Left renal cortex interstitium (tissue), 4 donors: ENCODE data around the gene MICU1. TPM values are rescaled to one million over a fixed set of nuclear protein-coding genes. Genes with fewer than 3 reads are reported as not detected.

Experiments used
- DNase-seq, 4 donors: peaks; one replicate each; pipeline ENCODE4 v3.0.0-alpha.2; 2013; ENCODE audit warnings: low read depth in 4 of 4, low spot score in 2 of 4, missing footprints in 1 of 4
- polyA plus RNA-seq, 4 donors: library from polyadenylated mRNA; unstranded; fragments of 120-200 nt; gene quantifications; one replicate each; pipeline ENCODE4 v1.2.1, GENCODE V29; 2013; ENCODE audit not compliant: insufficient read length in 4 of 4

MICU1 gene
- polyA plus RNA-seq, 4 donors: 66.3 to 91.3 (median 75.7) TPM

DNA sequence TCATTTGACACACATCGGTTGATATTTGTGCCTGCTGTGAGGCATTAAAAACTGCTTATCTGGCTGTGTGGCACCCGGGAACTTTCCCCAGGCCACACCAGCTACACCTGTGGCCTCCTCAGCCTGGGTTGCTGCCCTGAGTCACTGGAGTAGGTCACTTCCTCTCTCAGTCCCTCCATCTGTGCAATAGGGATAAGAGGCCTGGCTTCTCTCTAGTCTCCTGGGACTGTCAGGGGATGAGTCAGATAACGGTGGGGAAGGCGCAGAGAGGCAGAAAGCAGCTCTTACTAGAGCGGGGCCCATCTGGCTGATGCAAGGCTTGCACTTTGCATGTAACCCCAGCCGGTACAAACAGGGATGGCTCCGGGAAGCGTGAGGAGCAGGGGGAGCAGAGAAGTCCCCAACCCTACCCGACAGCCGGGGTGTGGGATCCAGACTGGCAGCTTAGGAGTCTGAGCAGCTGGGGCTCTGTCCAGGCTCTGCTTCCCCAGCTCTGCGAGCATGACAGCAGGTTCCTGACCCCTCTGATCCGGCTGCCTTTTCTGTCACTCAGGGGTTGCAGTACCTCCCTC is 305.1 kb downstream of the MICU1 start:
- no peak for DNase-seq

DNA sequence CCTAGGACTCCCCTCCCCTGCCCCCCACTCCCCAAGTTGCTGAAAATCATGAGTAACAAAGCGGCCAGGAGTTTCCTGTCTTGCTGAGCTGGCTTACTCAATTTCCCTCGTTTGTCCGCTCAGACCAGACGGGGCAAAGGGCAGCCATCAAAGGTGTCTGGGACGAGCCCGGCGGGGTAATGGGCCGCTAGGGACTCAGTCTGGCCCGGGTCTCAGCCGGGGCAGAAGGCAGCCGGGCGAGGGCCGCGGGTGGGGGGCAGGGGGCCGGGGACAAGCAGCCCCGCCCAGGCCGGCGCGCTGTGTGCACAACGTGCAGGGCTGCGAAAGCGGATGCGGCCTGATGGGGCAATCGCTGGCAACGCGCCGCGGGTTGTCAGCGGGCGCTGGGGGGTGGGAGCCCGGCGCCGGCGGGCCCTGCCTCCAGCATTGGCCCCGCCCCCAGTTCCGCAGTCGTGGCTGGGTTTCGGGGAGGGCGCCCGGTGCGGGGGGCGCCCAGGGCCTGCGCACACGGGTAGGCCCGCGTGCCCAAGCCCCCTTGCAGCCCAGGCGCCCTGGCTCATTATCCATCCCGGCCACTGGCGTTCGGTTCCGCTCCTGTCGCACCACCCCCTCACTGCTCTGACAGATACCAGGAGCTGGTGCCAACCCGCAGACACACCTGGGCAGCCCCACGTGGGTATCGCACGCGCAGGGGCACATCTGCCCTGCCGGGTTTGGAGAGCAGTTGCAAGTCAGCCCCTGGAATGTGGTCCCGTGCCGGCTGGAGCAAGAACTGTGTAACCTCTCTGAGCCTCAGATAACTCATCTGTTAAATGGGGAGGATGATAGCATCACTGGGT is 306.2 kb downstream of the MICU1 start:
- DNase-seq: no peak

DNA sequence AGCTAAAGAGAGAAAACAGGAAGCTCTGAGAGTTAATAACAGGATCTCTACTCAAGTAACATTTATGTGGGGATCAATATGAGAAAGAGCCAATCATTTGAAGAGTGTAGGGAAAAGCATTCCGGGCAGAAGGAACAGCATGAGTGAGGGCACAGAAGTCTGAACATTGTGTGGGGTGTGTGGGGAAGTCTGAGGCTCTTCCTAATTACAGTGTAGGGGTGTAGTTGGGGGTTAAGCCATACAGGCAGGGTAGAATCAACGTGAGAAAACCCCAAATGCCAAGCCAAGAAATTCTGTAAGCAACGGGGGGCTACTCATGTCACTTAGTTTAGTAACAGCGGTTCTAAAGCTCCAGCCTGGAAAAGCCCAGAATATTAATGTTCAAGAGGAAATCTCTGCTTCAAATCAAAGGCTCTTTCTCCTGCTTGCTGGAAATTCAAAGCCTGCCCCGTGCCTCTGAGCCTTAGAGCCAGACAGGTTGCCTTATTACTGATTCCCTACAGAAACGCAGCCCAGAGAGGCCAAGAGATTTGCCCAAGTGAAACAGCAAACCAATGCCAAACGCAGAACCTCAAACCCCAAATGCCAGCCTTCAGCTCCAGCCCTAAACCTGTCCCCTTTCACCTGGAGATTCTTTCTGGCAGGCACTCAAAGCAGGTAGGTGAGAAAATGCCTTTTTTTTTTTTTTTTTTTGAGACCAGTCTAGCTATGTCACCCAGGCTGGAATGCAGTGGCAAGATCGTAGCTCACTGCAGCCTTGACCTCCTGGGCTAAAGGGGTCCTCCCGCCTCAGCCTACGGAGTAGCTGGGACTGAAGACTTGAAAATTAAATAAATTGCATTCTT is 307.2 kb downstream of the MICU1 start:
- no peak for DNase-seq

Other genes with a start within 250 kb of the MICU1 start
- 10 to 100 TPM; 35.4 to 52.6 (median 48.2) TPM for gene MCU, start 66.1 kb upstream of the MICU1 start, polyA plus RNA-seq